H9 (cell line): ENCODE measurements around the gene SEC61A1. TPM values are rescaled to one million over a fixed set of nuclear protein-coding genes. Genes with fewer than 3 reads are reported as not detected.

Source experiments
- DNase-seq: peaks from one replicate; pipeline ENCODE4 v3.0.0-alpha.2; 2017
- H2AFZ ChIP-seq: one replicate; pipeline ENCODE4 v1.6.1; 2013; ENCODE audit warnings: mild to moderate bottlenecking, low read length, control low read depth, moderate library complexity
- H2AK5ac ChIP-seq: 2 replicates; pipeline ENCODE4 v1.6.1; 2013; ENCODE audit warnings: low read length, control low read depth, mixed read lengths; ENCODE audit not compliant: insufficient read length
- H2BK120ac ChIP-seq: one replicate; pipeline ENCODE4 v1.6.1; 2013; ENCODE audit warnings: low read depth, mild to moderate bottlenecking, low read length, control low read depth, inconsistent platforms; ENCODE audit not compliant: poor library complexity, severe bottlenecking
- H2BK12ac ChIP-seq: 2 replicates; pipeline ENCODE4 v1.6.1; 2013; ENCODE audit warnings: low read length, control low read depth, mixed read lengths, low read depth; ENCODE audit not compliant: insufficient read length
- H2BK15ac ChIP-seq: 2 replicates; pipeline ENCODE4 v1.6.1; 2013; ENCODE audit warnings: low read depth, low read length, control low read depth
- H2BK20ac ChIP-seq: one replicate; pipeline ENCODE4 v1.6.1; 2013; ENCODE audit warnings: low read depth, mild to moderate bottlenecking, low read length, control low read depth, inconsistent platforms; ENCODE audit not compliant: poor library complexity, severe bottlenecking
- H2BK5ac ChIP-seq: 2 replicates; pipeline ENCODE4 v1.6.1; 2013; ENCODE audit warnings: low read length, control low read depth, mixed read lengths; ENCODE audit not compliant: insufficient read length
- H3K14ac ChIP-seq: 2 replicates; pipeline ENCODE4 v1.6.1; 2013; ENCODE audit warnings: low read length, control low read depth; ENCODE audit not compliant: insufficient read depth
- H3K18ac ChIP-seq: 2 replicates; pipeline ENCODE4 v1.6.1; 2013; ENCODE audit warnings: low read depth, mild to moderate bottlenecking, mixed read lengths, low read length, control low read depth; ENCODE audit not compliant: insufficient read length
- H3K23ac ChIP-seq: 2 replicates; pipeline ENCODE4 v1.6.1; 2013; ENCODE audit warnings: low read length, control low read depth, mixed read lengths, low read depth; ENCODE audit not compliant: insufficient read length
- H3K23me2 ChIP-seq: 2 replicates; pipeline ENCODE4 v1.6.1; 2013; ENCODE audit warnings: low read depth, mild to moderate bottlenecking, mixed read lengths, low read length, control low read depth; ENCODE audit not compliant: insufficient read length, poor library complexity, severe bottlenecking
- H3K27ac ChIP-seq: 2 replicates; pipeline ENCODE4 v1.5.1; 2013; ENCODE audit warnings: low read length, control low read depth, mixed read lengths, low read depth; ENCODE audit not compliant: insufficient read length
- H3K27me3 ChIP-seq: 2 replicates; pipeline ENCODE4 v1.6.1; 2013; ENCODE audit warnings: low read length, control low read depth, inconsistent platforms; ENCODE audit not compliant: insufficient read depth
- H3K4ac ChIP-seq: 2 replicates; pipeline ENCODE4 v1.6.1; 2013; ENCODE audit warnings: low read depth, mild to moderate bottlenecking, control low read depth, inconsistent platforms, low read length, moderate library complexity
- H3K4me1 ChIP-seq: 2 replicates; pipeline ENCODE4 v1.6.1; 2013; ENCODE audit warnings: low read length, control low read depth, inconsistent platforms; ENCODE audit not compliant: insufficient read depth
- H3K4me2 ChIP-seq: 2 replicates; pipeline ENCODE4 v1.6.1; 2013; ENCODE audit warnings: low read length, control low read depth, mixed read lengths; ENCODE audit not compliant: insufficient read length, insufficient read depth
- H3K56ac ChIP-seq: 2 replicates; pipeline ENCODE4 v1.6.1; 2013; ENCODE audit warnings: low read depth, mild to moderate bottlenecking, mixed read lengths, low read length, control low read depth; ENCODE audit not compliant: insufficient read length
- H3K79me1 ChIP-seq: 2 replicates; pipeline ENCODE4 v1.6.1; 2013; ENCODE audit warnings: low read depth, mild to moderate bottlenecking, moderate library complexity, low read length, control low read depth, inconsistent platforms; ENCODE audit not compliant: insufficient read depth, poor library complexity, severe bottlenecking
- H3K79me2 ChIP-seq: 2 replicates; pipeline ENCODE4 v1.6.1; 2013; ENCODE audit warnings: low read length, control low read depth, inconsistent platforms; ENCODE audit not compliant: insufficient read depth
- H3K9ac ChIP-seq: 2 replicates; pipeline ENCODE4 v1.6.1; 2013; ENCODE audit warnings: low read length, control low read depth, mixed read lengths; ENCODE audit not compliant: insufficient read length; ENCODE audit errors: extremely low read depth
- H3K9me3 ChIP-seq: one replicate; pipeline ENCODE4 v1.6.1; 2013; ENCODE audit warnings: low read depth, low read length, inconsistent platforms; ENCODE audit not compliant: control insufficient read depth
- H3T11ph ChIP-seq: one replicate; pipeline ENCODE4 v1.6.1; 2013; ENCODE audit warnings: mild to moderate bottlenecking, low read length, control low read depth, inconsistent platforms
- H4K20me1 ChIP-seq: one replicate; pipeline ENCODE4 v1.6.1; 2013; ENCODE audit not compliant: control insufficient read depth, insufficient read length, insufficient read depth
- H4K5ac ChIP-seq: 2 replicates; pipeline ENCODE4 v1.6.1; 2013; ENCODE audit warnings: low read depth, mild to moderate bottlenecking, mixed read lengths, low read length, control low read depth; ENCODE audit not compliant: insufficient read length
- H4K8ac ChIP-seq: replicated peaks from 2 replicates; pipeline ENCODE4 v1.6.1; 2013; ENCODE audit warnings: low read length, control low read depth, mixed read lengths, low read depth; ENCODE audit not compliant: insufficient read length
- H4K91ac ChIP-seq: 2 replicates; pipeline ENCODE4 v1.6.1; 2013; ENCODE audit warnings: low read depth, mild to moderate bottlenecking, moderate library complexity, mixed read lengths, low read length, control low read depth; ENCODE audit not compliant: insufficient read length
- H3K27ac Mint-ChIP-seq, 3 experiments: 2 replicates in 2 of 3; 3 replicates in 1 of 3; pipeline ENCODE4 v1.8.0; 2020 to 2021; ENCODE audit warnings: mixed read lengths in 3 of 3, mild to moderate bottlenecking in 1 of 3, moderate library complexity in 1 of 3
- H3K27me3 Mint-ChIP-seq: 2 replicates; pipeline ENCODE4 v1.8.0; 2021; ENCODE audit warnings: low read depth, mild to moderate bottlenecking, moderate library complexity, mixed read lengths
- H3K36me3 Mint-ChIP-seq, 3 experiments: 2 replicates in 2 of 3; 3 replicates in 1 of 3; pipeline ENCODE4 v1.8.0; 2020 to 2021; ENCODE audit warnings: low read depth in 3 of 3, mixed read lengths in 3 of 3; ENCODE audit not compliant: insufficient read depth in 1 of 3
- H3K4me1 Mint-ChIP-seq, 2 experiments: 2 replicates each; pipeline ENCODE4 v1.8.0; 2020; ENCODE audit warnings: mixed read lengths in 2 of 2
- H3K4me3 Mint-ChIP-seq, 2 experiments: 2 replicates in 1 of 2; 3 replicates in 1 of 2; pipeline ENCODE4 v1.8.0; 2020 to 2021; ENCODE audit warnings: mild to moderate bottlenecking in 2 of 2, mixed read lengths in 2 of 2, moderate library complexity in 1 of 2
- H3K9me3 Mint-ChIP-seq, 2 experiments: 2 replicates in 1 of 2; 3 replicates in 1 of 2; pipeline ENCODE4 v1.8.0; 2020; ENCODE audit warnings: mild to moderate bottlenecking in 2 of 2, mixed read lengths in 2 of 2, moderate library complexity in 1 of 2
- WGBS: extraction: QIAGEN DNeasy Blood & Tissue Kit; methylation state at CpG from one replicate; pipeline ENCODE4 v1.1.7; 2013; ENCODE audit warnings: missing lambda C conversion rate, low lambda C conversion rate, mixed read lengths; ENCODE audit not compliant: insufficient read length; ENCODE audit errors: extremely low coverage; 5-methylcytosine and 5-hydroxymethylcytosine counted together
- total RNA-seq: library from RNA; stranded (reverse); gene quantifications from 2 replicates; pipeline ENCODE4 v1.2.1, GENCODE V29; 2021
- TF ChIP-seq, protein P1 (sequence below): fragments of 200-600 bp; sonication (generic); conservative IDR thresholded peaks from 3 replicates; pipeline ENCODE4 v1.8.0; 2021; ENCODE audit warnings: antibody characterized with exemption, mild to moderate bottlenecking

The SEC61A1 gene
- total RNA-seq, 1 experiment from 2014 or later: 146 TPM

DNA sequence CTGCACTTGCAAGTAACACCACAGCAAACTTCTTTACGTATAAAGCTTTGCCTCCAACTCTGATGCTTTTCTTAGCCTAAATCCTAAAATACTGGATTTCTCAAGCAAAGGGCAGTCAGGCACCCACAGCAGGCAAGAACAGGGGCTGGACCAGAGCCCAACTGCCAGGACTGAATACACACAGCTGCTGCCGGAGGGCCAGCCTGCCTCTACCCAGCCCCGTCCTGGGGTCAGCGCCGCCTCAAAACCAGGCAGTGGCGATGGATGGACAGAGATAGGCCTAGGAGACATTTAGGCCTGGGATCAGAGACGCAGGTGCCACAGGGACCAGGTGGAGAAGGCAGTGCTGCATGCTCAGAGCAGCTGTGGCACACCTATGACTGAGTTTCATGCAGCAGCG lies 47.6 kb upstream of the SEC61A1 start:
- Histone ChIP-seq H2AFZ (no peak overlapping the region), H4K5ac (no peak overlapping the region), H2BK120ac (no peak overlapping the region), H3K23ac (no peak overlapping the region), H3K4me2 (no peak overlapping the region), H3K27ac (no peak overlapping the region), H4K8ac (no peak overlapping the region), H3K9me3 (no peaks in the 10 kb centered on the region), H3K14ac (no peak overlapping the region; the same call in 1 of the 2 replicates), H3K79me2 (no peaks in the 10 kb centered on the region), H3K4me1 (no peaks in the 10 kb centered on the region), H4K91ac (no peak overlapping the region), H2BK5ac (no peak overlapping the region), H3K18ac (no peak overlapping the region), H3K23me2 (peaks cover 5% of the 10 kb centered on the region), H3K9ac (no peak overlapping the region), H3T11ph (no peak overlapping the region), H3K79me1 (no peaks in the 10 kb centered on the region), H3K4ac (no peak overlapping the region), H3K56ac (no peak overlapping the region), H2AK5ac (no peak overlapping the region), H3K27me3 (no peaks in the 10 kb centered on the region), H2BK15ac (no peak overlapping the region), H2BK12ac (no peak overlapping the region), H4K20me1 (no peaks in the 10 kb centered on the region), H2BK20ac (no peak overlapping the region)
- WGBS: no CpG with 5 or more reads among the region's 8 CpGs
- DNase-seq: no peak
- TF ChIP-seq, protein P1, sequence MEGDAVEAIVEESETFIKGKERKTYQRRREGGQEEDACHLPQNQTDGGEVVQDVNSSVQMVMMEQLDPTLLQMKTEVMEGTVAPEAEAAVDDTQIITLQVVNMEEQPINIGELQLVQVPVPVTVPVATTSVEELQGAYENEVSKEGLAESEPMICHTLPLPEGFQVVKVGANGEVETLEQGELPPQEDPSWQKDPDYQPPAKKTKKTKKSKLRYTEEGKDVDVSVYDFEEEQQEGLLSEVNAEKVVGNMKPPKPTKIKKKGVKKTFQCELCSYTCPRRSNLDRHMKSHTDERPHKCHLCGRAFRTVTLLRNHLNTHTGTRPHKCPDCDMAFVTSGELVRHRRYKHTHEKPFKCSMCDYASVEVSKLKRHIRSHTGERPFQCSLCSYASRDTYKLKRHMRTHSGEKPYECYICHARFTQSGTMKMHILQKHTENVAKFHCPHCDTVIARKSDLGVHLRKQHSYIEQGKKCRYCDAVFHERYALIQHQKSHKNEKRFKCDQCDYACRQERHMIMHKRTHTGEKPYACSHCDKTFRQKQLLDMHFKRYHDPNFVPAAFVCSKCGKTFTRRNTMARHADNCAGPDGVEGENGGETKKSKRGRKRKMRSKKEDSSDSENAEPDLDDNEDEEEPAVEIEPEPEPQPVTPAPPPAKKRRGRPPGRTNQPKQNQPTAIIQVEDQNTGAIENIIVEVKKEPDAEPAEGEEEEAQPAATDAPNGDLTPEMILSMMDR: no peak
- H3K36me3 Mint-ChIP-seq: no peaks in the 10 kb centered on the region; a peak in 1 of 7 replicates
- peaks cover 21 to 30% of the 10 kb centered on the region in 2 experiments for H3K4me1 Mint-ChIP-seq
- peaks cover 9% of the 10 kb centered on the region for H3K27me3 Mint-ChIP-seq
- H3K4me3 Mint-ChIP-seq: no peak overlapping the region
- H3K9me3 Mint-ChIP-seq: peaks cover 0 to 4% of the 10 kb centered on the region in 2 experiments; a peak in 2 of 5 replicates
- H3K27ac Mint-ChIP-seq: no peak overlapping the region
